Liver (tissue), 9 donors: Measurements from ENCODE around the gene TLE5. TPM values are rescaled to one million over a fixed set of nuclear protein-coding genes. Genes with fewer than 3 reads are reported as not detected.

Source experiments
- DNase-seq: peaks from one replicate; pipeline ENCODE4 v3.0.0-alpha.2; 2017; ENCODE audit warnings: low spot score
- H3K27ac ChIP-seq, 2 donors: one replicate each; pipeline ENCODE4 v1.7.0; 2013; ENCODE audit warnings: inconsistent platforms in 2 of 2, low read length in 2 of 2, control low read depth in 1 of 2, low read depth in 1 of 2, mild to moderate bottlenecking in 1 of 2
- H3K27me3 ChIP-seq, 4 donors: one replicate each; pipeline versions ENCODE4 v1.6.1 to v1.7.0; 2013; ENCODE audit warnings: low read length in 3 of 4, inconsistent platforms in 1 of 4, mild to moderate bottlenecking in 1 of 4, moderate library complexity in 1 of 4; ENCODE audit not compliant: control insufficient read depth in 4 of 4, insufficient read depth in 4 of 4
- H3K36me3 ChIP-seq, 4 donors: one replicate each; pipeline versions ENCODE4 v1.6.1 to v1.7.0; 2013; ENCODE audit warnings: low read length in 3 of 4, mild to moderate bottlenecking in 3 of 4, low read depth in 1 of 4, moderate library complexity in 1 of 4; ENCODE audit not compliant: control insufficient read depth in 4 of 4, insufficient read depth in 3 of 4
- H3K4me1 ChIP-seq, 4 donors: one replicate each; pipeline versions ENCODE4 v1.6.1 to v1.7.0; 2013; ENCODE audit warnings: low read length in 3 of 4, mild to moderate bottlenecking in 3 of 4, moderate library complexity in 1 of 4; ENCODE audit not compliant: control insufficient read depth in 4 of 4, insufficient read depth in 4 of 4
- H3K4me3 ChIP-seq, 3 donors: one replicate each; pipeline versions ENCODE4 v1.6.1 to v1.7.0; 2013; ENCODE audit warnings: low read length in 3 of 3, control low read depth in 1 of 3, low read depth in 1 of 3, mild to moderate bottlenecking in 1 of 3
- H3K9ac ChIP-seq, 2 donors: one replicate each; pipeline ENCODE4 v1.7.0; 2013; ENCODE audit warnings: low read length in 2 of 2, mild to moderate bottlenecking in 2 of 2, moderate library complexity in 2 of 2, control low read depth in 1 of 2, low read depth in 1 of 2
- H3K9me3 ChIP-seq, 4 donors: one replicate each; pipeline versions ENCODE4 v1.6.1 to v1.7.0; 2013; ENCODE audit warnings: low read length in 3 of 4; ENCODE audit not compliant: control insufficient read depth in 4 of 4
- ATF3 ChIP-seq: IDR thresholded peaks from 2 replicates; pipeline ENCODE4 v1.6.1; 2016; ENCODE audit warnings: antibody characterized with exemption
- CTCF ChIP-seq: fragments of 150-350 bp; IDR thresholded peaks from 2 replicates; pipeline ENCODE4 v1.5.1; 2017; ENCODE audit warnings: improper control_type of control experiment, low read depth, low read length; ENCODE audit not compliant: missing input control
- EGR1 ChIP-seq, 2 donors: IDR thresholded peaks; 2 replicates each; pipeline ENCODE4 v1.6.1; 2016 to 2018; ENCODE audit warnings: antibody characterized with exemption in 2 of 2, low read depth in 2 of 2
- FOXA1 ChIP-seq: IDR thresholded peaks from 2 replicates; pipeline ENCODE4 v1.6.1; 2016; ENCODE audit warnings: antibody characterized with exemption
- FOXA2 ChIP-seq: IDR thresholded peaks from 2 replicates; pipeline ENCODE4 v1.6.1; 2016; ENCODE audit warnings: antibody characterized with exemption
- GABPA ChIP-seq, 2 donors: IDR thresholded peaks in 1 of 2; conservative IDR thresholded peaks in 1 of 2; 2 replicates each; pipeline ENCODE4 v1.6.1; 2016; ENCODE audit warnings: antibody characterized with exemption in 2 of 2, mild to moderate bottlenecking in 1 of 2, moderate library complexity in 1 of 2
- HNF4A ChIP-seq, 2 donors: conservative IDR thresholded peaks; 2 replicates each; pipeline ENCODE4 v1.6.1; 2016; ENCODE audit warnings: antibody characterized with exemption in 2 of 2, mild to moderate bottlenecking in 2 of 2
- HNF4G ChIP-seq: IDR thresholded peaks from 2 replicates; pipeline ENCODE4 v1.6.1; 2016; ENCODE audit warnings: antibody characterized with exemption
- JUND ChIP-seq, 2 donors: IDR thresholded peaks; 2 replicates each; pipeline ENCODE4 v1.6.1; 2016; ENCODE audit warnings: antibody characterized with exemption in 2 of 2
- MAX ChIP-seq: IDR thresholded peaks from 2 replicates; pipeline ENCODE4 v1.6.1; 2016; ENCODE audit warnings: antibody characterized with exemption
- NR2F2 ChIP-seq: IDR thresholded peaks from 2 replicates; pipeline ENCODE4 v1.6.1; 2016; ENCODE audit warnings: antibody characterized with exemption
- RAD21 ChIP-seq, 2 donors: IDR thresholded peaks; 2 replicates each; pipeline ENCODE4 v1.6.1; 2016; ENCODE audit warnings: antibody characterized with exemption in 2 of 2, mild to moderate bottlenecking in 2 of 2
- REST ChIP-seq: IDR thresholded peaks from 2 replicates; pipeline ENCODE4 v1.6.1; 2016; ENCODE audit warnings: antibody characterized with exemption, mild to moderate bottlenecking
- RXRA ChIP-seq, 2 donors: IDR thresholded peaks; 2 replicates each; pipeline ENCODE4 v1.6.1; 2017 to 2018; ENCODE audit warnings: antibody characterized with exemption in 2 of 2, mild to moderate bottlenecking in 1 of 2
- SP1 ChIP-seq: IDR thresholded peaks from 2 replicates; pipeline ENCODE4 v1.6.1; 2018; ENCODE audit warnings: antibody characterized with exemption, mild to moderate bottlenecking
- TAF1 ChIP-seq: conservative IDR thresholded peaks from 2 replicates; pipeline ENCODE4 v1.6.1; 2016; ENCODE audit warnings: antibody characterized with exemption, mild to moderate bottlenecking
- YY1 ChIP-seq: IDR thresholded peaks from 2 replicates; pipeline ENCODE4 v1.6.1; 2016; ENCODE audit warnings: antibody characterized with exemption, mild to moderate bottlenecking
- ZBTB33 ChIP-seq: IDR thresholded peaks from 2 replicates; pipeline ENCODE4 v1.6.1; 2016; ENCODE audit warnings: antibody characterized with exemption
- WGBS: extraction: QIAGEN DNeasy Blood & Tissue Kit; methylation state at CpG from one replicate; pipeline ENCODE4 v1.1.7; 2013; 5-methylcytosine and 5-hydroxymethylcytosine counted together
- polyA plus RNA-seq, 2 donors: library from polyadenylated mRNA; stranded (reverse) in 1 of 2; unstranded in 1 of 2; fragments of 200-250 nt in 1 of 2; fragments of >200 nt in 1 of 2; fragmentation: Nextera tagmentation in 1 of 2; extraction: Ambion mirVana in 1 of 2; gene quantifications; one replicate each; pipeline versions ENCODE4 v1.2.1 to v1.2.3, GENCODE V29; 2013 to 2015
- total RNA-seq, 2 donors: library from RNA; depleted of rRNA; stranded (reverse); fragments of >200 nt; gene quantifications; one replicate each; pipeline ENCODE4 v1.2.3, GENCODE V29; 2014
- donor health status: healthy.
- donor health status: healthy.
- donor health status: healthy.
- donor health status: healthy.
- donor health status: healthy.

Gene TLE5
- total and polyA plus RNA-seq, 4 donors: 47.2 to 166 (median 54.9) TPM

GRCh38 chr19:3079578-3079977, 17.3 kb upstream of the TLE5 start:
- H3K9ac ChIP-seq: no peak overlapping the region
- H3K4me1 ChIP-seq: peaks cover 0 to 8% (median 3%) of the 10 kb centered on the region in 4 donors
- TF ChIP-seq RAD21 (IDR thresholded peaks at IDR 0.05) (no peak), ZBTB33 (no peak), FOXA2 (no peak), RXRA (IDR thresholded peaks at IDR 0.05) (no peak), YY1 (no peak), MAX (no peak), HNF4G (no peak), HNF4A (conservative IDR thresholded peaks at IDR 0.05) (no peak), JUND (IDR thresholded peaks at IDR 0.05) (no peak), REST (no peak), SP1 (no peak), NR2F2 (no peak), TAF1 (no peak), CTCF (no peak), FOXA1 (no peak), ATF3 (no peak), GABPA (IDR thresholded peaks at IDR 0.05 in 1 of 2, conservative IDR thresholded peaks at IDR 0.05 in 1 of 2) (no peak), EGR1 (IDR thresholded peaks at IDR 0.05; ENCODE audit: low read depth in 2 of 2) (no peak)
- no peaks in the 10 kb centered on the region for H3K27me3 ChIP-seq
- H3K9me3 ChIP-seq: no peaks in the 10 kb centered on the region
- H3K4me3 ChIP-seq: no peak overlapping the region
- WGBS: 84% methylated on average over 4 of the region's 4 CpGs
- no peaks in the 10 kb centered on the region for H3K36me3 ChIP-seq
- H3K27ac ChIP-seq: no peak overlapping the region
- DNase-seq: no peak
